ENCODE measurements around the gene SIT1. TPM values are rescaled to one million over a fixed set of nuclear protein-coding genes. Genes with fewer than 3 reads are reported as not detected.

SIT1 gene
- total RNA-seq, 6 donors from 2014 or later: 1.1 to 3.1 (median 1.8) TPM; not detected in 1

- TF ChIP-seq EP300 (IDR thresholded peaks at IDR 0.05) (peak in 2 of 4 donors; percentile 73 to 78), CTCF (IDR thresholded peaks at IDR 0.05) (no peak), POLR2AphosphoS5 (IDR thresholded peaks at IDR 0.05) (peak; percentile 12 to 67), POLR2A (IDR thresholded peaks at IDR 0.05) (peak in 1 of 4 donors; percentile 68)
- Histone ChIP-seq H3K4me1 (peaks cover 14 to 25% (median 18%) of the 10 kb centered on the region in 4 donors), H3K27ac (peak overlapping the region in 2 of 4 donors; percentile 61 to 72), H3K27me3 (no peaks in the 10 kb centered on the region), H3K36me3 (no peaks in the 10 kb centered on the region), H3K4me3 (no peak overlapping the region), H3K9me3 (no peaks in the 10 kb centered on the region)
- DNase-seq (peak in 1 of 2 donors; percentile 79), ATAC-seq (ENCODE audit: low FRiP score in 2 of 2) (peak; percentile 28 to 34)
- 78 to 82% methylated on average over 17 of the region's 17 CpGs for whole genome bisulfite sequencing, 2 donors
These were observed 31.6 kb downstream of the SIT1 start for GRCh38 chr9:35618854-35619799.

DNA sequence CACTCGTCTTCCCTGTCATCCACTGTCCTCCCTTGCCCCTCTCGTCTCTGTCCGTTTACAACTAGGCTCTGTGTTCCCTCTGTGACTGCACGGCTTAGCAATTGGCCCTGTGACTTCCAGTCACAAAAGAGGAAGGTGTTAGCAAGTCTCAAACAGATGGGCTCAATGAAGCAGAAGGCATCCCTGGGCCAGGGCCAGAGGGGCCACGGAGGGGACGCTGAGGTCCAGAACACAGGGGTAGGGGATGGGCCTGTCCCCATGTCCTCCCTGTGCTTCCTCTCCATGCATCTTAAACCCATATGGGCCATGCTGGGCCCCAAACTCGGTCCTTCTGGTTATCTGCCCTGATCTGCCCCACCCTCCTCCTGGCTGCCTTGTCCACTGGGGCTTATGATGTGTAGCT, 32.4 kb downstream of the SIT1 start, which contains the start of gene CD72:
CD72 (minus strand) TSS at position 89 of the 403 bp plus-strand sequence. CDS start 110 bp downstream, outside the sequence.
- no peak for TF ChIP-seq CTCF (IDR thresholded peaks at IDR 0.05)
- no peak for TF ChIP-seq EP300 (IDR thresholded peaks at IDR 0.05)
- TF ChIP-seq POLR2A (IDR thresholded peaks at IDR 0.05): peak in 1 of 4 donors; percentile 74
- peak in 1 of 2 donors; percentile 34 for TF ChIP-seq POLR2AphosphoS5 (IDR thresholded peaks at IDR 0.05)
- Histone ChIP-seq H3K27ac (peak within 1 kb of the TSS in 2 of 4 donors; percentile 61 to 72), H3K4me3 (peak within 1 kb of the TSS in 3 of 4 donors; percentile 41 to 54 (median 45)), H3K27me3 (no peaks in the 10 kb centered on the region), H3K4me1 (peaks cover 14 to 25% (median 18%) of the 10 kb centered on the region in 4 donors), H3K36me3 (no peaks in the 10 kb centered on the region), H3K9me3 (no peaks in the 10 kb centered on the region)
- ATAC-seq (ENCODE audit: low FRiP score in 2 of 2) (peak in 1 of 2 donors; percentile 61), DNase-seq (peak in 1 of 2 donors; percentile 39)
- WGBS, 2 donors: 58 to 75% methylated on average over 6 to 7 of the region's 7 CpGs

- Histone ChIP-seq H3K4me1 (peaks cover 14 to 25% (median 18%) of the 10 kb centered on the region in 4 donors), H3K4me3 (peak overlapping the region in 3 of 4 donors; percentile 41 to 54 (median 45)), H3K36me3 (no peaks in the 10 kb centered on the region), H3K9me3 (no peaks in the 10 kb centered on the region), H3K27ac (peak overlapping the region in 2 of 4 donors; percentile 61 to 72), H3K27me3 (no peaks in the 10 kb centered on the region)
- ATAC-seq (ENCODE audit: low FRiP score in 2 of 2) (no peak), DNase-seq (no peak)
- 68 to 75% methylated on average over 8 of the region's 8 CpGs for WGBS, 2 donors
- TF ChIP-seq CTCF (IDR thresholded peaks at IDR 0.05): no peak
- no peak for TF ChIP-seq EP300 (IDR thresholded peaks at IDR 0.05)
- no peak for TF ChIP-seq POLR2AphosphoS5 (IDR thresholded peaks at IDR 0.05)
- no peak for TF ChIP-seq POLR2A (IDR thresholded peaks at IDR 0.05)
These were observed 33.2 kb downstream of the SIT1 start for GRCh38 chr9:35617548-35617947.

- peak; percentile 60 to 88 for ATAC-seq (ENCODE audit: low FRiP score in 2 of 2)
- TF ChIP-seq CTCF (IDR thresholded peaks at IDR 0.05) (peak in 3 of 6 experiments; percentile 14 to 21 (median 19)), POLR2AphosphoS5 (IDR thresholded peaks at IDR 0.05) (peak in 1 of 2 donors; percentile 12), EP300 (IDR thresholded peaks at IDR 0.05) (no peak), POLR2A (IDR thresholded peaks at IDR 0.05) (peak in 2 of 4 donors; percentile 33 to 62)
- H3K27ac ChIP-seq: peak overlapping the region in 2 of 4 donors; percentile 57 to 72
These were observed 33.9 kb downstream of the SIT1 start for GRCh38 chr9:35616681-35617459.

More at GRCh38 chr9:35616681-35617459, 33.9 kb downstream of the SIT1 start:
- Histone ChIP-seq H3K9me3 (no peaks in the 10 kb centered on the region), H3K4me1 (peaks cover 14 to 25% (median 18%) of the 10 kb centered on the region in 4 donors), H3K27me3 (no peaks in the 10 kb centered on the region), H3K4me3 (peak overlapping the region; percentile 32 to 54 (median 43)), H3K36me3 (no peaks in the 10 kb centered on the region)
- whole genome bisulfite sequencing, 2 donors: 12 to 19% methylated on average over 26 to 50 of the region's 51 CpGs
- peak; percentile 89 to 90 for DNase-seq
